Measurements from ENCODE around the gene FCHO1. TPM values are rescaled to one million over a fixed set of nuclear protein-coding genes. Genes with fewer than 3 reads are reported as not detected.
A peak's percentile ranks its signal among the peaks of the same experiment; 100 is the strongest.

The FCHO1 gene
- total and polyA plus RNA-seq, 9 donors: 0.95 to 4.3 (median 2.8) TPM

DNA sequence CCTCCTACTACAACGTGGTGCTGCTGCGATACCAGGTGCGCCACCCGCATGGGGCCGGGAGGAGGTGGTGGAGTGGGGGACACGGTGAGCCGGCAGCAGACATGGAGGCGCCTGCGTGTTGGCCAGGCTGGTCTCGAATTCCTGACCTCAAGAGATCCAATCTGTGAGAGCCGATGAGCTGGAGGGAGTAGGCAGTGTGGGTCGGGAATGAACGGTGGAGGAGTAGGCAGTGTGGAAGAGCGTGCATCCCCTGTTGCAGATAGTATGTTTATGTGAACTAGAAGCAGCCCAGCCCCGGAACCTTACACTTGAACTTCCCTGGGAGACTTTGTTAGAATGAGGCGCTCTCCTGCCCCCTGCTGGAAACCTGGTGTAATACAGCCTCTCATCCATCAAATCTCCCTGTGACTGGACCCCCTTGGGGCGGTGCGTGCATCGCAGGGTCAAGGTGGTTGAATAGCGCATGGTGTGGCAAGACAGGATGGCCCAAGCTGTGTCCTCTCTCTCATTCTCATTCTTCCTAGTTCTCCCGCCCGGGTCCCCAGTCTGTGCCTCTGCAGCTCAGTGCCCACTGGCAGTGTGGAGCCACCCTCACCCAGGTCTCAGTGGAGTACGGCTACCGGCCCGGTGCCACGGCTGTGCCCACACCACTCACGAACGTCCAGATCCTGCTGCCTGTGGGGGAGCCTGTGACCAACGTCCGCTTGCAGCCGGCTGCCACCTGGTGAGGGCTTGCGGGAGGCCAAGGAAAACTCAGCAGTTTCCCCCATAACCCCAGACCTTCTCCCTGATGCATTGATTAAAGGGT lies 33.1 kb downstream of the FCHO1 start:
- Histone ChIP-seq H3K4me1 (ENCODE audit: insufficient read depth) (peaks cover 6% of the 10 kb centered on the region), H3K4me3 (no peak overlapping the region), H3K27ac (no peak overlapping the region), H3K27me3 (no peaks in the 10 kb centered on the region), H3K9me3 (no peaks in the 10 kb centered on the region), H3K36me3 (no peaks in the 10 kb centered on the region)
- intact Hi-C loops (cut with DNase I): loop anchor here in 1 of 4 donors (5.0 kb wide), 1 partner anchor 68 kb away; no protein-coding TSS in a partner anchor
- DNase-seq: peak; percentile 63 to 80 (median 75)
- TF ChIP-seq, protein P1, sequence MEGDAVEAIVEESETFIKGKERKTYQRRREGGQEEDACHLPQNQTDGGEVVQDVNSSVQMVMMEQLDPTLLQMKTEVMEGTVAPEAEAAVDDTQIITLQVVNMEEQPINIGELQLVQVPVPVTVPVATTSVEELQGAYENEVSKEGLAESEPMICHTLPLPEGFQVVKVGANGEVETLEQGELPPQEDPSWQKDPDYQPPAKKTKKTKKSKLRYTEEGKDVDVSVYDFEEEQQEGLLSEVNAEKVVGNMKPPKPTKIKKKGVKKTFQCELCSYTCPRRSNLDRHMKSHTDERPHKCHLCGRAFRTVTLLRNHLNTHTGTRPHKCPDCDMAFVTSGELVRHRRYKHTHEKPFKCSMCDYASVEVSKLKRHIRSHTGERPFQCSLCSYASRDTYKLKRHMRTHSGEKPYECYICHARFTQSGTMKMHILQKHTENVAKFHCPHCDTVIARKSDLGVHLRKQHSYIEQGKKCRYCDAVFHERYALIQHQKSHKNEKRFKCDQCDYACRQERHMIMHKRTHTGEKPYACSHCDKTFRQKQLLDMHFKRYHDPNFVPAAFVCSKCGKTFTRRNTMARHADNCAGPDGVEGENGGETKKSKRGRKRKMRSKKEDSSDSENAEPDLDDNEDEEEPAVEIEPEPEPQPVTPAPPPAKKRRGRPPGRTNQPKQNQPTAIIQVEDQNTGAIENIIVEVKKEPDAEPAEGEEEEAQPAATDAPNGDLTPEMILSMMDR (IDR thresholded peaks at IDR 0.05): peak; percentile 64 to 79 (median 76)
- TF ChIP-seq EP300 (IDR thresholded peaks at IDR 0.05): no peak
- 24 to 33% (median 26%) methylated on average over 32 of the region's 32 CpGs for WGBS, 3 donors

DNA sequence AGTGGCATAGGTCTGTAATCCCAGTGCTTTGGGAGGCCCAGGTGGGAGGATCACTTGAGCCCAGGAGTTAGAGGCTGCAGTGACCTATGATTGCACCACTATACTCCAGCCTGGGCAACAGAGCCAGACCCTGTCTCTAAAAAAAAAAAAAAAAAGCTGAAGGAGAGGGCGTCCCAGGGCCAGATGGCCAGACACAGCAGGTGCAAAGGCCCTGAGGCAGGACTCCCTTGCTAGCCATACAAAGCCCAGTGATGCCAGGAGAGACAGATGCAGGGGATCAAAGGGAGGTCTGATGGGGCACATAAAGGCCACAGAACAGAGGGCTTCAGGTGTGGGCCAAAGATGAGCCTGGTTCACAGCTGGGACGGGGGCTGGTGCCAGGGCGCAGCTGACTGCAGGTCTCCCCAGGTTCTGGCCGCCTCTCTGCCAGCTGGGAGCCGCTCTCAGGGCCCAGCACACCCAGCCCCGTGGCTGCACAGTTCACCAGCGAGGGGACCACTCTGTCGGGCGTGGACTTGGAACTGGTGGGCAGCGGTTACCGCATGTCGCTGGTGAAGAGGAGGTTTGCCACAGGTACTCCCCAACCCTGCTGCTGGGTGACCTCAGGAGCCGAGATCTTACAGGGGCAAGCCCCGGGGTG lies 36.1 kb downstream of the FCHO1 start:
- H3K36me3 ChIP-seq: no peaks in the 10 kb centered on the region
- H3K4me1 ChIP-seq (ENCODE audit: insufficient read depth): peaks cover 4% of the 10 kb centered on the region
- H3K27me3 ChIP-seq: no peaks in the 10 kb centered on the region
- H3K4me3 ChIP-seq: no peak overlapping the region
- intact Hi-C loops (cut with DNase I): no loop called here
- 93 to 95% (median 94%) methylated on average over 14 of the region's 14 CpGs for WGBS, 3 donors
- H3K27ac ChIP-seq: no peak overlapping the region
- TF ChIP-seq POLR2A (IDR thresholded peaks at IDR 0.05) (no peak), EP300 (IDR thresholded peaks at IDR 0.05) (no peak)
- TF ChIP-seq, protein P1 (IDR thresholded peaks at IDR 0.05): no peak
- DNase-seq: no peak
- no peaks in the 10 kb centered on the region for H3K9me3 ChIP-seq

DNA sequence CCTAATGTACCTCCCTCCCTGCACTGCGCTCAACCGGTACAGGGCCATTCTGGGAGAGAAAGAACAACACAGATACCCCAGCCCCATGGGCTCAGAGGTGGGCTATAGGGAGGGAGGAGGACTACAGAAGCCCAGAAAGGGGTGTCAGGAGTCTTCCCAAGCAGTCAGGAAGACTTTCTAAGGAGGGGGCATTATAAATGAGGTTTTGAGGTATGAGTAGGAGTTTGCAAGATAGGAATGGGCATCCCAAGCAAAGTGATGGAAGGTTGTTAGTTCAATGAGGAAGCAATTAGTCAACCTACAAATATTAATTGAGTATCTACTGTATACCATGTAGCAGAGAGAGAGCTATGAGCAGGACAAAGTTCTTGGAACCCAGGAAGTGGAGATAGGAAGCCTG lies 37.4 kb downstream of the FCHO1 start:
- WGBS, 3 donors: 87 to 90% (median 89%) methylated on average over 2 of the region's 2 CpGs
- no peaks in the 10 kb centered on the region for H3K9me3 ChIP-seq
- intact Hi-C loops (cut with DNase I): no loop called here
- no peaks in the 10 kb centered on the region for H3K27me3 ChIP-seq
- TF ChIP-seq EP300 (IDR thresholded peaks at IDR 0.05) (no peak), POLR2A (IDR thresholded peaks at IDR 0.05) (no peak)
- TF ChIP-seq, protein P1 (IDR thresholded peaks at IDR 0.05): no peak
- no peak overlapping the region for H3K27ac ChIP-seq
- no peaks in the 10 kb centered on the region for H3K36me3 ChIP-seq
- no peak overlapping the region for H3K4me3 ChIP-seq
- H3K4me1 ChIP-seq (ENCODE audit: insufficient read depth): peaks cover 4% of the 10 kb centered on the region
- no peak for DNase-seq

DNA sequence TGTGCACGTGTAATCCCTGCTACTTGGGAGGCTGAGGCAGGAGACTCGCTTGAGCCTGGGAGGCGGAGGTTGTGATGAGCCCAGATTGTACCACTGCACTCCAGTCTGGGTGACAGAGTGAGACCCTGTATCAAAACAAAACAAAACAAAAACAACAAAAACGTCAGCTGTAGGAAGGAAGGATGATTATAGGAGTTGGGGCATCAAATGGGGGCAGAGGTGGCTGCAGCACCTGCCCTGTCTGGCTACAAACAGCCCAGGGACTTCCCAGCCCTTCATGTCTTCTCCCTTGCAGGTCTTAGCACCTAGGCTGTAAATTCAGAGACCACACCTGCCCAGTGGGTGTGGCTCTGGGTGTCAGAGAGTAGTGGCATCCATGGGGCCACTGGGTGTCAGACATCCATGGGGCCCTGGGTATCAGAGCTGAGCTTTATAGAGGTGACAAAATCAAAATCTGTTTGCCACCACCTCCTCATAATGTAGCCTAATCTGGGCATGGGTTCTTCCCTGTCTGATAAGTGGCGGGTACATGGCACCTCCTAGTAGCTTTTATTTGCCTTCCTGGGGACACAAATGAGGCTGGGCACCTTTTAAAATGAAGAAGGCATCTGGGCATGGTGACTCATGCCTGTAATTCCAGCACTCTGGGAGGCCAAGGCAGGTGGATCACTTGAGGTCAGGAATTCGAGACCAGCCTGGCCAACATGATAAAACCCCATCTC lies 38.9 kb downstream of the FCHO1 start:
- Histone ChIP-seq H3K27ac (no peak overlapping the region), H3K4me3 (no peak overlapping the region), H3K36me3 (no peaks in the 10 kb centered on the region), H3K9me3 (no peaks in the 10 kb centered on the region), H3K4me1 (ENCODE audit: insufficient read depth) (no peaks in the 10 kb centered on the region), H3K27me3 (no peaks in the 10 kb centered on the region)
- WGBS, 3 donors: 71 to 76% (median 71%) methylated on average over 6 of the region's 6 CpGs
- DNase-seq: no peak
- TF ChIP-seq, protein P1 (IDR thresholded peaks at IDR 0.05): no peak
- no peak for TF ChIP-seq EP300 (IDR thresholded peaks at IDR 0.05)
- TF ChIP-seq POLR2A (IDR thresholded peaks at IDR 0.05): no peak
- intact Hi-C loops (cut with DNase I): loop anchor here in 1 of 4 donors (10.0 kb wide), 1 partner anchor 65 kb away; the partner anchor contains the start of gene RPL18A

All from ovary (tissue), 9 donors.